ENCODE measurements around the gene DUSP5. TPM values are rescaled to one million over a fixed set of nuclear protein-coding genes. Genes with fewer than 3 reads are reported as not detected.

Gene DUSP5
- total RNA-seq, 2 experiments from 2014 or later, result 64.3 to 66.2 TPM

DNA sequence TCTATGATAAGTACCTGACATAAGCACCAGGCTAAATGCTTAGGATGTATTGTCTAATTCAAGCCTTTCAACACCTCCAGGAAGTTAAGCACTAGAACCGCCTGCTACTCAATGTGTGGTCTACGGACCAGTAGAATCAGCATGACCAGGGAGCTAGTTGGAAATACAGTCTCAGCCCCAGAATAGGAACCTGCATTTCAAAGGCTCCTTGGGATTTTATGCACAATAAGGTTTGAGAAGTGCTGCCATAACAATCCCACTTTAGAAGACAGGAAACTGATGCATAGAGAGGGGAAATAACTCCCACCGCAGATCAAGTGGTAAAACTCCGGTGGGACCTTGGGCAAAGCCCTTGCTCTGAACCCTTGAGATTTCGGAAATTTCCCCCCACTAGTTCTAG is 8.8 kb upstream of the DUSP5 start:
- POLR2A ChIA-PET, result no interaction called here
- Histone ChIP-seq H3K4me3 (ENCODE audit: low read length) (no peak overlapping the region), H3K36me3 (ENCODE audit: insufficient read depth, low read length) (no peaks in the 10 kb centered on the region), H3K9me3 (ENCODE audit: control insufficient read depth in 1 of 2, insufficient read depth in 1 of 2, low read length in 2 of 2) (no peaks in the 10 kb centered on the region), H3K4me1 (ENCODE audit: insufficient read depth, low read length) (no peaks in the 10 kb centered on the region), H3K27me3 (ENCODE audit: control insufficient read depth in 1 of 2, insufficient read depth in 2 of 2, low read length in 2 of 2) (no peaks in the 10 kb centered on the region), H3K27ac (ENCODE audit: low read depth in 1 of 2, low read length in 2 of 2) (no peak overlapping the region)
- H3K4me3 Mint-ChIP-seq, result no peak overlapping the region
- ATAC-seq (ENCODE audit: poor library complexity), result no peak
- no peak for DNase-seq
- H3K36me3 Mint-ChIP-seq (ENCODE audit: low read depth), result no peaks in the 10 kb centered on the region
- H3K27ac Mint-ChIP-seq, result no peak overlapping the region
- H3K27me3 Mint-ChIP-seq, result peaks cover 6% of the 10 kb centered on the region
- H3K4me1 Mint-ChIP-seq (ENCODE audit: low read depth), result peaks cover under 1% of the 10 kb centered on the region
- TF ChIP-seq, protein P1, sequence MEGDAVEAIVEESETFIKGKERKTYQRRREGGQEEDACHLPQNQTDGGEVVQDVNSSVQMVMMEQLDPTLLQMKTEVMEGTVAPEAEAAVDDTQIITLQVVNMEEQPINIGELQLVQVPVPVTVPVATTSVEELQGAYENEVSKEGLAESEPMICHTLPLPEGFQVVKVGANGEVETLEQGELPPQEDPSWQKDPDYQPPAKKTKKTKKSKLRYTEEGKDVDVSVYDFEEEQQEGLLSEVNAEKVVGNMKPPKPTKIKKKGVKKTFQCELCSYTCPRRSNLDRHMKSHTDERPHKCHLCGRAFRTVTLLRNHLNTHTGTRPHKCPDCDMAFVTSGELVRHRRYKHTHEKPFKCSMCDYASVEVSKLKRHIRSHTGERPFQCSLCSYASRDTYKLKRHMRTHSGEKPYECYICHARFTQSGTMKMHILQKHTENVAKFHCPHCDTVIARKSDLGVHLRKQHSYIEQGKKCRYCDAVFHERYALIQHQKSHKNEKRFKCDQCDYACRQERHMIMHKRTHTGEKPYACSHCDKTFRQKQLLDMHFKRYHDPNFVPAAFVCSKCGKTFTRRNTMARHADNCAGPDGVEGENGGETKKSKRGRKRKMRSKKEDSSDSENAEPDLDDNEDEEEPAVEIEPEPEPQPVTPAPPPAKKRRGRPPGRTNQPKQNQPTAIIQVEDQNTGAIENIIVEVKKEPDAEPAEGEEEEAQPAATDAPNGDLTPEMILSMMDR (IDR thresholded peaks at IDR 0.05), result no peak
- CTCF ChIA-PET, result no interaction called here
- intact Hi-C loops (cut with DNase I, micrococcal nuclease), result no loop called here
- no peaks in the 10 kb centered on the region for H3K9me3 Mint-ChIP-seq

DNA sequence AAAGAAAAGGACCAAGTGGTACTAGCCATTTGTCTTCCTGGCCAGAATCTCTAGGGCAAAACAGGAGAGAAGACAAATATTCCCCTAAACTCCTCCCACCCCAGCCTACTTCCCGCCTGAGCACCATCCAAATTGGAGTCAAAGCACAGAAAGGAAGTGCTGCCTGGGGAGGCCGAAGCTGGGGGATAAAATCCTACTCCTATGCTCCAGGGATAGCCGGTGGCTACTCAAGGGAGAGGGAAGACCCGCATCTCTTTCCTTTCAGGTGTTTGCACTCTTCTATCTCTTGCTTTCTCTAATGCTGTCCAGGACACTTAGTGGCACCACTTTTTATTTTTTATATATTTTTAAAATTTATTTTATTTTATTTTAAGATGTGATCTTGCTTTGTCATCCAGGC is 7.1 kb upstream of the DUSP5 start:
- Mint-ChIP-seq H3K27me3 (peaks cover 2% of the 10 kb centered on the region), H3K27ac (no peak overlapping the region), H3K4me3 (no peak overlapping the region), H3K9me3 (no peaks in the 10 kb centered on the region), H3K36me3 (ENCODE audit: low read depth) (no peaks in the 10 kb centered on the region), H3K4me1 (ENCODE audit: low read depth) (peaks cover 8% of the 10 kb centered on the region)
- no peaks in the 10 kb centered on the region for H3K36me3 ChIP-seq (ENCODE audit: insufficient read depth, low read length)
- H3K27me3 ChIP-seq (ENCODE audit: control insufficient read depth in 1 of 2, insufficient read depth in 2 of 2, low read length in 2 of 2), result no peaks in the 10 kb centered on the region
- TF ChIP-seq, protein P1 (IDR thresholded peaks at IDR 0.05), result no peak
- H3K27ac ChIP-seq (ENCODE audit: low read depth in 1 of 2, low read length in 2 of 2), result no peak overlapping the region
- H3K4me1 ChIP-seq (ENCODE audit: insufficient read depth, low read length), result peaks cover 2% of the 10 kb centered on the region
- H3K9me3 ChIP-seq (ENCODE audit: control insufficient read depth in 1 of 2, insufficient read depth in 1 of 2, low read length in 2 of 2), result no peaks in the 10 kb centered on the region
- CTCF ChIA-PET, result interaction anchor here (0.8 kb wide), 1 partner anchor 184 kb away, joined by 3 read pairs; no protein-coding TSS in a partner anchor
- intact Hi-C loops (cut with DNase I, micrococcal nuclease), result loop anchor here in 1 of 2 experiments (5.0 kb wide), 1 partner anchor 73 kb away; no protein-coding TSS in a partner anchor
- DNase-seq (no peak), ATAC-seq (ENCODE audit: poor library complexity) (no peak)
- no peak overlapping the region for H3K4me3 ChIP-seq (ENCODE audit: low read length)
- POLR2A ChIA-PET, result no interaction called here

DNA sequence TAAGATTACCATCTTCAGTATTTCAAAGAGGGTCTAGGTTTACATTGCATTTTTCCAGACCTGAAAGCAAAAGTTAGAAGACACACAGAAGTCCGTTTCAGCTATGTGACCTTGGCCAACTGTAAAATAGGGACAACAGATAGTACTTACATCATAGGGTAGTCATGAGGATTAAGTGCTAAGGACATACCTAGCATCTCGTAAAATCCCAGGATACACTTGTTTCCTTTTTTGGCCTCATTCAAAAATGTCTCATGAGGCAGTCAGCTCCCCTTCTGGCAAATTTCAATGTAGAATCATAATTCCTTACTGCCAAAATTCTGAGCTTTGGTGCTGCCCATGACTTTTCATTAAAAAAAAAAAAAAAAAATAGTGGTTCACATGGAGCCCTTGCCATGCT is 6.4 kb upstream of the DUSP5 start:
- ChIA-PET POLR2A (interaction anchor here (1.1 kb wide), 1 partner anchor 12 kb away, joined by 3 read pairs; no protein-coding TSS in a partner anchor), CTCF (interaction anchor here (0.8 kb wide), 1 partner anchor 185 kb away, joined by 3 read pairs; no protein-coding TSS in a partner anchor)
- no peaks in the 10 kb centered on the region for H3K9me3 Mint-ChIP-seq
- no peak for ATAC-seq (ENCODE audit: poor library complexity)
- Histone ChIP-seq H3K9me3 (ENCODE audit: control insufficient read depth in 1 of 2, insufficient read depth in 1 of 2, low read length in 2 of 2) (no peaks in the 10 kb centered on the region), H3K4me3 (ENCODE audit: low read length) (no peak overlapping the region), H3K4me1 (ENCODE audit: insufficient read depth, low read length) (peaks cover 9% of the 10 kb centered on the region), H3K27me3 (ENCODE audit: control insufficient read depth in 1 of 2, insufficient read depth in 2 of 2, low read length in 2 of 2) (no peaks in the 10 kb centered on the region), H3K27ac (ENCODE audit: low read depth in 1 of 2, low read length in 2 of 2) (no peak overlapping the region), H3K36me3 (ENCODE audit: insufficient read depth, low read length) (no peaks in the 10 kb centered on the region)
- H3K36me3 Mint-ChIP-seq (ENCODE audit: low read depth), result no peaks in the 10 kb centered on the region
- TF ChIP-seq, protein P1 (IDR thresholded peaks at IDR 0.05), result no peak
- no peak for DNase-seq
- no peak overlapping the region for H3K27ac Mint-ChIP-seq
- H3K27me3 Mint-ChIP-seq, result no peaks in the 10 kb centered on the region
- intact Hi-C loops (cut with DNase I, micrococcal nuclease), result loop anchor here in 1 of 2 experiments (5.0 kb wide), 1 partner anchor 74 kb away; no protein-coding TSS in a partner anchor
- H3K4me3 Mint-ChIP-seq, result no peak overlapping the region
- H3K4me1 Mint-ChIP-seq (ENCODE audit: low read depth), result peaks cover 15% of the 10 kb centered on the region
